Stomach (tissue), 4 donors: ENCODE measurements around the gene SRRM1.

Source experiments
- CTCF ChIP-seq, 7 experiments: fragments of 450-650 bp in 4 of 7; fragments of 200-600 bp in 3 of 7; sonication (generic) in 3 of 7; IDR thresholded peaks; one replicate each; pipeline ENCODE4 v1.5.1; 2016 to 2019; ENCODE audit warnings: antibody characterized with exemption in 7 of 7, control low read depth in 2 of 7, mild to moderate bottlenecking in 1 of 7
- EP300 ChIP-seq: sonication (generic); formaldehyde crosslinking; IDR thresholded peaks from one replicate; pipeline ENCODE4 v1.6.1; 2017; ENCODE audit warnings: antibody characterized with exemption
- POLR2A ChIP-seq, 4 donors: fragments of 450-650 bp; IDR thresholded peaks; one replicate each; pipeline ENCODE4 v1.6.1; 2016; ENCODE audit warnings: antibody characterized with exemption in 4 of 4, control low read depth in 2 of 4, mild to moderate bottlenecking in 1 of 4, moderate library complexity in 1 of 4
- POLR2AphosphoS5 ChIP-seq, 3 donors: sonication (generic); formaldehyde crosslinking; IDR thresholded peaks; one replicate each; pipeline ENCODE4 v1.6.1; 2016; ENCODE audit warnings: antibody characterized with exemption in 3 of 3

DNA sequence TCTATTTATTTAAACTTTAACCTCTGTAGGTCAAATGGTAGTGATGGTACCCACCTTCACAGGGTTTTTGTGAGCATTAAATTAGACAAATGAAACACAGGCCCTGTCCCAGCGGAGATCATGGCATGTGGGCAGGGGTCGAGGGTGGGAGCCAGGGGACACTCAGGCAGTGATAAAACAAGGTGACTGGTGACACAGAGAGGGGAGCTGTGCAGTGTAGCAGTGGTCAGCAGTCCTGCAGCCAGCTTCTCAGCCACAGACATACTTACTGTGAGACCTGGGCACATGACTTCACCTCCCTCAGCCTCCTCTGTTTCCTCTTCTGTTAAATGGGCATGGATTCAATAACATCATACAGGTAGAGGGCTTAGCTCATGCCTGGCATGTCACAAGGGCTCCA, 44.9 kb downstream of the SRRM1 start:
- no peak for TF ChIP-seq POLR2A (IDR thresholded peaks at IDR 0.05)
- no peak for TF ChIP-seq CTCF (IDR thresholded peaks at IDR 0.05)
- no peak for TF ChIP-seq EP300
- TF ChIP-seq POLR2AphosphoS5 (IDR thresholded peaks at IDR 0.05): no peak
